ENCODE measurements around the gene FGGY.
A peak's percentile ranks its signal among the peaks of the same experiment; 100 is the strongest.
"Not testable (repeated sequence)": the region's sequence is repeated elsewhere in the genome, so short reads cannot be mapped to it uniquely, and the experiment has no call there.

FGGY gene, protein sequence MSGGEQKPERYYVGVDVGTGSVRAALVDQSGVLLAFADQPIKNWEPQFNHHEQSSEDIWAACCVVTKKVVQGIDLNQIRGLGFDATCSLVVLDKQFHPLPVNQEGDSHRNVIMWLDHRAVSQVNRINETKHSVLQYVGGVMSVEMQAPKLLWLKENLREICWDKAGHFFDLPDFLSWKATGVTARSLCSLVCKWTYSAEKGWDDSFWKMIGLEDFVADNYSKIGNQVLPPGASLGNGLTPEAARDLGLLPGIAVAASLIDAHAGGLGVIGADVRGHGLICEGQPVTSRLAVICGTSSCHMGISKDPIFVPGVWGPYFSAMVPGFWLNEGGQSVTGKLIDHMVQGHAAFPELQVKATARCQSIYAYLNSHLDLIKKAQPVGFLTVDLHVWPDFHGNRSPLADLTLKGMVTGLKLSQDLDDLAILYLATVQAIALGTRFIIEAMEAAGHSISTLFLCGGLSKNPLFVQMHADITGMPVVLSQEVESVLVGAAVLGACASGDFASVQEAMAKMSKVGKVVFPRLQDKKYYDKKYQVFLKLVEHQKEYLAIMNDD

DNA sequence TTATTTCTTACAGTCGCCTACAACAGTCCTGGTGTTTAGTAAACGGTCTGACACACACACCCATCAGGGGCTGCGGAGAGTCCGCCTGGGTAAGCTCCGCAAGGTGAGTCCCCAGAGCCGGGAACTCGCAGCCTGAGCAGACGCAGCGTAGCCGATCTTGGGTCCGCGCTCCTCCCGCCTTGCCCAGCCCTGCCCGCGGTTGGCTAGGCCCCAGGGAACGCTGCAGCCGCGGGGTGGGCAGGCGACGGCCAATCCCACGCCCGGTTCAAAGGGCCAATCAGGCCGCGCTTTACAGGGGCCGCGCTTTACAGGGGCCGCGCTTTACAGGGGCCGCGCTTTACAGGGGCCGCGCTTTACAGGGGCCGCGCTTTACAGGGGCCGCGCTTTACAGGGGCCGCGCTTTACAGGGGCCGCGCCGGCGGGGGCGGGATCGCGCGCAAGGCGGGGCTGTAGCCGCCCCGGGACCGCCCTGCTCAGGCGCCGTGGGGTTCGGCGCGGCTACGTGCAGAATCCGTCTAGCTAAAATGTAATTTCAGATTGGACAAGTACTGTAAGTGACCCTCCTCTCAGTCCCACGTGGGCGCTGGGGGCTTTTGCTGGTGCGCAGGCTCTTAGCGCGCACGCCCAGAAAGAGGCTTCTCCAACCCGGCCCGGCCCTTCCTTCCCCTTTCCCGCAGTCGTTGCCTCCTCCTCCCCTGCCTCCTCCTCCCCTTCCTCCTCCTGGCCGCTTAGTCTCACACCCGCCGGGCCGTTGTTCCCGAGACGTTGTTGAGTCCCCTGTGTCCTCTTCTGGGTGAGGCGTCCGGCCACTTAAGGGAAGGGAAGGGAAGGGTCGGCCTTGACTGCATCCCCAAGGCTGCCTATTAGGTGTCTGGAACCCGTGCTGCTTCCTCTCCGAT is at the start of gene FGGY:
Gene FGGY, plus strand, starts transcription at position 737 of the 899 bp plus-strand sequence. CDS start 24,456 bp downstream, outside the sequence.
- DNase-seq, result peak; percentile 89

DNA sequence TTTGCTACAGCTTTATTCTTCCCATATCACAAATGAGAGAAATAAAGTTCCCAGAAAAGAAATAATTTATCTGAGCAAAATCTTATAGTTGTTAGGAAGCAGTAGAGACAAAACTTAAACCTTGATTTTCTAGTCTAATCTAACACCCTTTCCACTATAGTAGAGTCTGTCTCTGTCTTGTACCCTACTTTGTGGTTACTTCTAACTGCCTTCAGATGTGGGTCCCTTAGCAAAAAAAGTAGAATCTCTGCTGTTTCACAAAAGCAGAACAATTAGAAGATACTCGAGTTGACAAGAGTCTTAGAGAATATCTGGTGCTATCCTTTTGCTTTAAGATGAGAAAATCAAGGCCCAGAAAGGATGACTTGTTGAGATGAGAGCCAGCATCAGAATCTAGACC is 48.1 kb upstream of the FGGY start:
- DNase-seq, result no peak

DNA sequence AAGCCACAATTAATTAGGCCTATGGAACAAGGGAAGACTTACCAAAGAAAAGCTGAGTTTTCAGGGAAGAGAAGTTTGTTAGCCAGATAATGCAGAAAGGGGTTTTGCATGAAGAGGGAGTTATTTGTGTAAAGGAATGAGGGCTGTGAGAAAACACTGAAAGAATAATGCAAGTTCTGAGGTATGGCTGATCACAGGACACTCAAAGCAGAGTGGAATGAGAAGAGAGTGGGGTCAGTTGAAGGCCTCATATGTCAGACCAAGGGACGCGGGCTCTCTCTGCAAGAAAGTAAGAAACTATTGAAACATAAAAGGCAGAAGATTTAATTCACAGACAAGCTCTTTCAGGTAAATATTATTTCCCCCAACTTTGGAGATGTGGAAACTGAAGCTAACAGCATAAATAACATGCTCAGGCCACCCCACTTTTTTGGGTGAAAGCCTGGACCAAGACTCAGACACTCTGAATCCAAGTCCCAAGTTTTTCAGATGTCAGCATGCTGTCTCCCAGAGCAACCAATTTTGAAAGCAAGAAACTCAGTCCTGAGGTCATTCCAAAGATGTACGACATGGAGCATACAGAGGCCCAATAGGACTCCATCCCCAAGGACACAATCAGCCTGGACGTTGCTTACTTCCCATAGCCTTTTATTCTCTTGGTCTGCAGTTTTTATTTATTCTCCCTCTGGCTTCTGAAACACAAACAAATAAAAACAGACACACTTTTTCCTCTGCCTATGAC is 47.3 kb upstream of the FGGY start:
- no peak for DNase-seq

DNA sequence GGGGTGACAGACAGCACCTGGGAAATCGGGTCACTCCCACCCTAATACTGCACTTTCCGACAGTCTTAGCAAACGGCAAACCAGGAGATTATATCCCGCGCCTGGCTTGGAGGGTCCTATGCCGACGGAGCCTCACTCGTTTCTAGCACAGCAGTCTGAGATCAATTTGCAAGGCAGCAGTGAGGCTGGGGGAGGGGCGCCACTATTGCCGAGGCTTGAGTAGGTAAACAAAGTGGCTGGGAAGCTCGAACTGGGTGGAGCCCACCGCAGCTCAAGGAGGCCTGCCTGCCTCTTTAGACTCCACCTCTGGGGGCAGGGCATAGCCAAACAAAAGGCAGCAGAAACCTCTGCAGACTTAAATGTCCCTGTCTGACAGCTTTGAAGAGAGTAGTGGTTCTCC is 45.8 kb upstream of the FGGY start:
- not testable (repeated sequence) for DNase-seq

DNA sequence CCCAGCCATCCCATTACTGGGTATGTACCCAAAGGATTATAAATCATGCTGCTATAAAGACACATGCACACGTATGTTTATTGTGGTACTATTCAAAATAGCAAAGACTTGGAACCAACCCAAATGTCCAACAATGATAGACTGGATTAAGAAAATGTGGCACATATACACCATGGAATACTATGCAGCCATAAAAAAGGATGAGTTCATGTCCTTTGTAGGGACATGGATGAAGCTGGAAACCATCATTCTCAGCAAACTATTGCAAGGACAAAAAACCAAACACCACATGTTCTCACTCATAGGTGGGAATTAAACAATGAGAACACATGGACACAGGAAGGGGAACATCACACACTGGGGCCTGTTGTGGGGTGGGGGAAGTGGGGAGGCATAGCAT is 40.5 kb upstream of the FGGY start:
- not testable (repeated sequence) for DNase-seq

DNA sequence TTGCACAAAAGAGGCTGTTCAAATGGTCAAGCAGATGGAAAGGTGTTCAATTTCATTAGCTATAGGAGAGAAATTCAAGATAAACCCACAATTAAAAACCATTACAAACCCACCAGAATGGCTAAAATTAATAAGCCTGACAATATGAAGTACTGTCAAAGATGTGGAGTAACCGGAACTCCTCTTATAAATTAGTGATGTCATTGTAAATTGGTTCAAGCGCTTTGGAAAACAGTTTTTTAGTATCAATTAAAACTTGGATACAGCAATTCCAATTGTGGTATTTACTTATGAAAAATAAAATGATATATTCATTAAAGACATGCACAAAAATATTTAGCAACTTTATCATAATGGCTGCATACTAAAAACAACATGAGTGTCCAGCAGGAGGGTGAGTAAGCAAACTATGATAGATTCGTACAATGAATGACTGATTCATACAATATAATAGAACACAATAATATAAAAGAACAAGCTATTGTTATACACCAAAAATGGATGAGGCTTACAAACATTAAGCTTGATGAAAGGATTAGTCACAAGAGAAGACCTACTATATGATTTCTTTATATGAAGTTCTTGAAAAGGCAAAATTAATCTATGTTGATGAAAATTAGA is 38.4 kb upstream of the FGGY start:
- DNase-seq, result no peak

DNA sequence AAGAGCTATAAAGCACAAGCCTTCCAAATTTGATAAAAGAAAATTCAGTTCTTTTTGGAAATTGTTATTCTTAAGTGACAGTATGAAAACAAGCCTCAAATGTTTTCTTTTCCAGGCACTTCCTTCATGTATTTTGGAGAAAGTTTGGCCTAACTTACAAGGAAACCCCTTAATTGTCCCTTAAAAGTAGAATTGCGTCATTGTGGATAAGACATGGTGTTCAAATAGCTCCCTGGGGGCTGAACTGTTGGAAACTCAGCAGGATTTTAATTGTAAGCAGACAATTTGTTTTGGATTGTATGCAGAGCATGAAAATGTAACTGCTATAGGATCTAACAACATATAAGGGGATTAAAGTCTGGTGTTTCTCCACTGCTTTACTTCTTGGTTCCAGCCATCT is 35.4 kb upstream of the FGGY start:
- DNase-seq, result no peak

DNA sequence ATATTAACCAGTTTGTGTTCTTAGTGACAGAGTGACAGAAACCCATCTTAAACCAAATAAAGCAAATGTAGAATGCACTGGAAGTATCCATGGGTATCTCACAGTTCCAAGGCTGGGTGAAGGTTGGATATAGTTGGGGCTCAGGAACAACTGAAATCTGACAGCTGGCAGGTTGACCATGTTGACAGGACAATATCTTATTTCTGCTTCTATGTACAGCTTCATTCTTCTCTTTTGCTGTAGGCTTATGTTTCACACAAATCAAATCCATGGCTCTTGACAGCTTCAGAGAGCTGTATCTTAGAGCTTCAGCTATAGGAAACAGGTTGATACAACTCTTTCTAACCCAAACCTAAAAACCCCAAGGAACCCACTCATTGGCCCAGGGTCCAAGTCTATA is 34.3 kb upstream of the FGGY start:
- DNase-seq, result no peak

DNA sequence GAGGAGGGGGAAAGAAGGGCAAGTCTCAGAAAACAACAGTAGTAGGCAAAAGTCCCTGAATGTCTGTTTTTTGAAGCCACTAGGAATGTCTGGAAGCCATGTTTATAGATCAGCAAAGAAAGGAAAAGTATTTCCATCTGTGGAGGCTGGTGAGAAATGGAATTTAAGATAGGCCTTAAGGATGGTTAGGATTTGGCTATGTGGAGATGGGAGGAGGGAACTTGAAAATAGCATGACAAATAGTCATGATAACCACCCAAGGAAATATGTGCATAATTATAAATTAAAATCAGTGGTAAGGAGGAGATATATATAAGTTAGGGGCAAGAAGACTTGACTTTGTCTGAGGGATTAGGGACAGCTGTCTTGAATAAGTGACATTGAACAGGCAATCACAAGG is 33.8 kb upstream of the FGGY start:
- DNase-seq, result no peak

DNA sequence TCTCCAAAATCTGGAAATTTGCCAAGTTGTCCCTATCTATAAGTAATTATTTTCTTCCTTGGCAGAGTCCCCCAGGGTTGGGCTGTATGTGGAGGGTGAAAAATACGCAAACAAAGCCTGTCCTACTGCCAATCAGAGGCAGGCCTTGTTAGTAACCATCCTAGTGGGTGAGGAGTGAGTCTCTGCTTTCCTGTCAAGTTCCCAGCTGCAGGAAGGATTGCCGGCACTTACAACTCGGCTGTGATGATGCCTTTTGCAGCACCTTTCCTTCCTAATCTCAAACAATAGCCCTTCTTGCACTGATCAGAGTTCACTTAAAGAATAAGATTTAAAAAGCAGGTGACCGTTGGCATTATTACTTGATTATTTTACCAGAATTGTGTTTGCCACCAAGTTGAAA is 31.3 kb upstream of the FGGY start:
- no peak for DNase-seq

DNA sequence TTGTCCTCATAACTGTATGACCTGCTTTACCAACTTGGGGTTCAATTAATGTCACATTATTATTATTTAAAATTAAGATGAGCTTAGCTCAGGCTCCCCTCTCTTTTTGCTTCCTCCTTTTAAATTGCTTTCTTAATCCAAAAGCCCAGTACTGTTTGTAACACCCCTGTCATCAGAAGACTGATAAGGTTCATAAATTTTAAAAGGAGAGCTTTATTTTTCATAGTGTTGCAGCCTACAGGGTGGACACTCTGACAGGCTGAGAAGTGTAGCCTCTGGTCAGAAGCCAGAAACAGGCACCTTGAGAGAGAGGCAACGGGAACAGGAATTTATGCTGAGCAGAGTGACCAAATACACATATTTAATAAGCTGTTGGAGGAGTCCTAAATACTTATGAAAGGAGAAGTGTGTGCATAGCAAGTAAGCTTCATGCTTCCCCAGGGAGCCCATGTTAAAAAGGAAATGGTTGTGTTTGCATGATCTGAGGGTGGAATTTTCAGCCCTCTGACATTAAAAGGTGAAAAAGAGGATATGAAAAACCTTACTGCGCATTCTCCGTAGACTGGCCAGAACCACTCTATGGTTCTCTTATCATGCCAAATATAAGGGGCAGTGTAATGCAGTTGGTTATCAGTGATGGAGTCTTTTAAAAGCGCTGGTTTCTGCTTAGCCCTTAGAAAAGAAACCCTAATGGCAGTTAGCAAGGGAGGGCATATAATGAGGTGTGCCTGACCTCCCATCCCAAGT is 30.5 kb upstream of the FGGY start:
- no peak for DNase-seq

DNA sequence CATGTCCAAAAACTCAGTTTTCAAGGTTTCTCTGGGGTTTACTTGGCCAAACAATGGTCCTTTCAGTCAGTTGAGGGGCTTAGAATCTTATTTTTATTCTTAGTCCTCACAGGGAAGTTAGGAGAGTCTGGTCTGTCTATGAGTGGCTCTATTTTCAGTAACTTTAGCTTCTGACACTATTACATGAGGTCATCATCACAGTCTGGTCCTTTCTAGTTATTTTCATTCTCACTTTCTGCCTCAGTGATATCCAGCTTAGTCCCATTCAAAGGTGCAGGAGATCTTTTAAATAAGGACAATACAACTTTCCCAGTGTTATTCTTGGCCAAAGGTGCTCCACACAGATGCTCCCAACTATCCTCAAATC is 30.0 kb upstream of the FGGY start:
- DNase-seq, result no peak

DNA sequence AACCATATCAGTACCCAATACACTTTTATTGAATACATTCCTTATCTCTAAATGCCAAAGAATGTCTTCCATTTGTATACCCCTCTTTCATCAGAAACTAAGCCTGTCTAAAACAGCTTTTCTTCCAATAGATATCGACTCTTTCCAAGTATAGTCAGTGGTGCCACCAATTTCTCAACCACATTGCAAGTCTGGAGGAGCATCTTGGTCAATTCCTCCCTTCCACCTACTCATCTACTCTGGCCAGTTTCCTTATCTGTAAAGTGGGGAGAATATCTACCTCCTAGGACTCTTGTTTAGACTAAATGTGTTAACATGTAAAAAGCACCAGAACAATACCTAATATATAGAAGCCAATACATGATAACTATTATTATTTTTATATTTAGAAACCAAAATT is 28.5 kb upstream of the FGGY start:
- DNase-seq, result no peak

DNA sequence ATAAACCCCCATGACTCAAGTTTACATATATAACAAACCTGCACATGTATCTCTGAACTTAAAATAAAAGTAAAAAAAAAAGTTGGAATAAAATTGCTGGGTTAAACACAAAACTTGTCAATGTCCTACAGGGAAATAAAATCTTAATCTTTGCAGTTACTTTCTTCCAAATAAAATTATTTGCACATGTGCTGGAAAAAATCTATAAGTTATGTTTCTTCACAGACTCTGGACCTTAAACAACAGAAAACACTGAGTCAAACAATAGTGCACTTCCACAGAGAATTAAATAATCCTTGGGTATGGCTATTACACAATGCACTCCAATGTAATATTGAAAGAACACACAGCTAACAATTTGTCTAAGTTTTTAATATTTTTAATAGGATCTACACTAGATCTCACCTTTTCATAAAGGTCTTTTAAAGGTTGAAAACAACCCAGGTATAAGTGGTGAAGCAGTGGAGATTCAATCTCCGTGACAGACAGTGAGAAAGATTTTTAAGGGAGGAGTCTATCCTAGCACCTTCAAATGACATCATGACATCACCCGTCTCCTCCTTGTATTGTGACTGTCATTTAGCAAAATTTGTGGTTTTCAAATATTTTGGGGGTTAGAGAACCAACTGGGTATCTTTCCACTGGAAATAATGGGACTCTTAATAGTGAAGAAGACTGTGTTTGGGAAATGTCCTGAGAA is 25.2 kb upstream of the FGGY start:
- DNase-seq, result no peak

DNA sequence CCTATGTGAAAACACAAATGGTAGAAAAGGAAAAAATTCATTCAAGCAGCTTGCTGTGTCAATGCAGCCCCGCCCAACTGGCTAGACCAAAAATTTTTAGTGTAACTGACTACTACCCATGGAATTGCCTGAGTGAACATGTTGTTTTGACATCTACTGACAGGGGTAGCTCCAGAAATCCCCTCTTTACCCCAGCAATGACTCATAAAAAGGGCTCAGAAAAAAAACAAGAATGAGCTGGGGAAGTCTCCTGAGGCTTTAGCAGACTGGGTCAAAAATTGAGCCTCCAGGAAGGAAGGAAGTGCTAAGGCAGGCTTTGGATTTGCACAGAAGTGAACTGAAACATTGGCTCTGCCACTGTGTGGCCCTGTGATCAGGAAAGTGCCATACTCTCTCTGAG is 24.4 kb upstream of the FGGY start:
- no peak for DNase-seq

DNA sequence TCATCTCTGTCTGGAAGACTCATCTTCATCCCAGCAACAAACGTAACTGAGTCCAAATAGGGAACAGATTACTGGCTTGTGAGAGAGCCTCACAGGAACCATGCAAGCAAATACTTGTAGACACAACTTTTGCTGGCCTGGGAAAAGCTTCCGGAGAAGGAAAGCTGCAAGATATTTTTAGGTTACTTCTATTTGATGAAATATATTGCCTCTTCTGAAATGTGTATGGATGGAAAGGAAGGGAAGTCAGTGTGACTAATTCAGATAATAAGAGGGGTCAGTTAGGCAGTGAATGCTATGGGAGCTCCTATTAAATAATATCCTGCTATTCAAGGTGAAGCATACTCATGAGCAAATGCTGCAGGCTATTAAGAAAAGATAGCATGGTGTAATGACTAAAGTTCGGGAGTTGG is 20.4 kb upstream of the FGGY start:
- no peak for DNase-seq

DNA sequence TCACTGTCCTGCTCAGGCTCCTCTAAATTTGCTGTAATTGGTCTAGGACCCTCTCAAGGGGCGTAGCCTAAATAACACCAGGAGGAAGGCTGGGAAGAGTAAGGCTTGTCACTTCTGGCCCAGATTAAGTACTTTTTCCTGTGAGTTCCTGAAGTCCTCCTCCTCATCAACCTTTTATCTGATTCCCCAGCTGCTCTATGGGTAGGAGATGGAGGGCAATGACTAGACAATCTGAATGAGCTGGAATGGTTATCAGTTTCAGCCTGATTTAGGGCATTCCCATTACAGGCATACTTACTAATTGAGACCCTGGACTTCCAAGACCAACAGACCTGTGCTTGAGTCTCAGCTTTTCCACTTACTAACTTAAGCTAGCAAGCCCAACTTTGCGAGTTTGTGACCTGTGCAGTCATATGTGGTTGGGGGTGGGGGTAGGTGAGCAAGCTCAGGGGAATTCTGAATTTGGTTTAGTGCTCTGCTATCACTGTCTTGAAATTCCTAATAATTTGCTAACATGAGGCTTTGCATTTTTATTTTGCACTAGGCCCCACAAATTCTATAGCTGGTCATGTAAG is 18.0 kb upstream of the FGGY start:
- DNase-seq, result no peak

DNA sequence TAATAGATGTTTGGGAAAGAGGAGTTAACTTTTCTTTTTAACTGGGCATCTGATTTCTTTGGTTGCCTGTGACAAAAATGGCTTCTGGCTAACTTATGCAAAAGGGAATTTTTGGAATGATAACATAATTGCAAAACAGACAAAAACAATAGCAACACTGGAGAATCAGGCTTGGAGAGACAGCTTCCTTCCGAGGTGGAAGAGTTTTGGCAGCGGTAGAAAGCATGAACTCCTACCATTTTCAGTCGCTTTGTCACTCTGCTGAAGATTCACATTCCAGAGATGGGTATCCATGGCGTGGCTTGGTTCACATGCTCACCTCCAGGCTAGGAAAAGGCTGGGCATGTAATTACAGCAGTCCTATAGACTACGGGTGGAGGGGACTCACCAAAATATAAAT is 17.2 kb upstream of the FGGY start:
- DNase-seq, result no peak

DNA sequence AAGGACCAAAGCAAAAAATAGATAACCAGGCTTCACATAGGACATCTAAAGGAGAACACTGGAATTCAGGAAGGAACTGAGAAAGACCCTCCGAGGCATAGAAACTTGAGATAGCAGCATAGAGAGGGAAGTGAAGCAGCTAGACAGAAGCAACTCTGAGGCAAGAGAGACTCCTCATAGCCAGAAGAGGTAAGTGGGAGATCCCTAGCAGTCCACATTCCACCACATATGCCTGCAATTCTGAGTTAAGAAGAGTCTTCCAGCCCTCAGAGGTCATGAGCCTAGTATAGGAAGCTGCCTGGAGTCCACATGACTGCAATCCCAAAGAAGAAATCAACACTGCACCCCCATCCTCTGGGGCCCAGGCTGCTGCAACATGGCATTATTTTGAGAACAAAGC is 13.9 kb upstream of the FGGY start:
- no peak for DNase-seq

DNA sequence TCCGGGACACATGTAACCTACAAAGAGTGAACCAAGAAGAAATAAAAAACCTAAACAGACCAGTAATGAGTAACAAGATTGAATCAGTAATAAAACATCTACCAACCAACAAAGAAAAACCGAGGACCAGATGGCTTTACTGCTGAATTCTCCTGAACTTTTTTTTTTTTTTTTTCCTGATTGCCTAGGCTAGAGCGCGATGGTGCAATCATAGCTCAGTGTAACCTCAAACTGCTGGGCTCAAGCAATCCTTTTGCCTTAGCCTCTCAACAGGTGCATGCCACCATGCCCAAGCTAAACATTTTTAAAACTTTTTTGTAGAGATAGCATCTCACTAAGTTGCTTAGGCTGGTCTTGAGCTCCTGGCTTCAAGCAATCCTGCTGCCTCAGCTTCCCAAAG is 11.2 kb upstream of the FGGY start:
- no peak for DNase-seq

DNA sequence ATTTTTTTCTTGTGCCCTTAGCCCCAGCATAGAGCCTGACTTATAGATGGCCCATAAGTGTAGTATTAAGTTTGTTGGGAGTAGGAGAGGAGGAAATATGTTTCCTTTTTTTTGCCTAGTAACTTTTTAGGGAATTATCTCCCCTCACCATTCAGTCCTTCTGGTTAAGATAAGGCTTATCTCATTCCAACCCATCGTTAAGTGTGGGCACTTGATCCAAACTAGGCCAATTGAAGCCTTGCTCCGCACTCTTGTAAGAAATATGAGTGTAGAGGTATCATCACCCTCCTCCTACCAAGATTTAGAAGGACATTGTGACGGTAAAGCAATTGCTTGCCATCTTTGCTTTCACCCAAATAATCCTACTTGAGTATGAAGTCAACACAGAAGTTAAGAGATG is 8.8 kb upstream of the FGGY start:
- DNase-seq, result no peak

Data from NCI-H1436 treated with DMSO at 0.1 percent for 48 hours (cell line).